NCI-H146 treated with DMSO at 0.1 percent for 48 hours (cell line): ENCODE results near the gene EYS.
"Not testable (repeated sequence)": the region's sequence is repeated elsewhere in the genome, so short reads cannot be mapped to it uniquely, and the experiment has no call there.

Experiments
- DNase-seq: peaks from one replicate; lab custom pipeline; 2025; ENCODE audit not compliant: unreplicated experiment; lab: John Stamatoyannopoulos, UW

The EYS gene

DNA sequence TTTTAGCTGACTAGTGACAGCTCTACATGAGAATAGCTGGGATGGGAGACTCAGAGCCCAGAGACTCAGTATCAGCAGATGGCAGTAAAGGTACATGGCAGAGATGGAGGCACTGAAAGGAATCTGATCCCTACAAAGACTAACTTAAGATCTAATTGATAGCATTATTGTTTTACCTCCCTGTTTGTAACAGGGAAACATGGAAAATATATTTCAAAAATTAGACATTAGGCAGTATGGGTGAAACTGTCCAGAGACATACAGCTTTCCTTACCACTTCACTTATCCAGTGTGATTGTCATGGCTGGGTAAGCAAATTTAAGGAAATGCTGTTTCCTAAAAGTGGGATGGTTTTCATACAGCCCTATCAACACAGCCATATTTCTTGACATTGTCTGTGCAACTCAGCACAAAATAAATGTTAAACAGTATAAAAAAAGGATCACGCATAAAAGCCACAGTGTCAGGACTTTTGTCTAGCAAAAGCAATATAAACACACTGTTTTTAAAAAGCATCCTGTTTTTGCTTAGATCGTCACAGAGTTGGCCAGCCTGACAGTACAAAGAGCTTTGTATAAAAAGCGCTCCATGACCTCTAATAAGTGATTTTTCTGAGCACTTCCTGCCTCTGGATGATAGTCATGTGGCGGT lies 1694.5 kb downstream of the EYS start:
- no peak for DNase-seq

DNA sequence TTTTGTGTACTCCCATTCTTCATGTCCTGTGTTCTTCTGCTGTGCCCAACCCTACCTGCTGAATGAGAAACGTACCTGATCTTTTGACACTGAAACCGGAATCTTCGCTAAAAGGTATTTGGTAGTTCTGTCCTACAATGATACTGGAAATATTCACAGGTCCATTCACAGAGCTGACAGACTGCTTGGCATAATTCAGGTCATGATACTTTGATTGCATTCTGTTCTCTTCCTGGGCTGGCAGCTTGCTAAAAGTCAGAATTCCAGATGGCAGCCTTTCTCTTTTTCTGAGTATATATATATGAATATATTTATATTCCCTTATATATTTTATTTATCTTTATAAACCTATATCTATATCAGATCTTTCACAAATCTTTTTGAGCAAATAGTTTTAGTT lies 1696.4 kb downstream of the EYS start:
- DNase-seq = no peak

DNA sequence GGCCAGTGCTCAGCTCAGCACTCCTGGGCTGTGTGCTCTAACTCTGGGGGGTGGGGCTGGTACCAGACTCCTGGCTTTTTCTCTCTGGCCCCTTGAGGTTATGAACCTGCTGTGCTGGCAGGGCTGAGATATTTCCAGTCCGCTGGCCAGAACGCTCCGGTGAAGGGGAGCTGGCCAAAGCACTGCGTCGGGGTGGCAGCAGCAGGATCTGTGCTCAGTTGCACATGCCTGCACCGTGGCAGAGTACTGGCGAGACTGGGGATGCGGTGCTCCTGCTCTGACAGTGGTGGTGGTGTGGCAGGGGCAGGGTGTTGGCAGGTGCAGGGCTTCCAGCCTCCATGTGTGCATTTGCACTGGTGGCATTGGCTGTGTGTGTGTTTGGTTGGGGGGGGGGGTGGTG lies 1697.0 kb downstream of the EYS start:
- no peak for DNase-seq

DNA sequence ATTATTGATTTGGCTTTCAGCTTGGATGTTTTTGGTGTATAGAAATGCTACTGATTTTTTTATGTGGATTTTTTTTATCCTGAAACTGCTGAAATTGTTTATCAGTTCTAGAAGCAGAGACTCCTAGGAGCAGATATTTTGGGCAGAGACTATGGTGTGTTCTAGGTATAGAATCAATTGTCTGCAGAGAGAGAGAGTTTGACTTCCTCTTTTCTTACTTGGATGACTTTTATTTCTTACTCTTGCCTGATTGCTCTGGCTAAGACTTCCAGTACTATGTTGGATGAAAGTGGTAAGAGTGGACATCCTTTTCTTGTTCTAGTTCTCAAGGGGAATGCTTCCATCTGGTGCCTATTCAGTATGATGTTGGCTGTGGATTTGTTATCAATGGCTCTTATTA lies 1700.8 kb downstream of the EYS start:
- DNase-seq = no peak

DNA sequence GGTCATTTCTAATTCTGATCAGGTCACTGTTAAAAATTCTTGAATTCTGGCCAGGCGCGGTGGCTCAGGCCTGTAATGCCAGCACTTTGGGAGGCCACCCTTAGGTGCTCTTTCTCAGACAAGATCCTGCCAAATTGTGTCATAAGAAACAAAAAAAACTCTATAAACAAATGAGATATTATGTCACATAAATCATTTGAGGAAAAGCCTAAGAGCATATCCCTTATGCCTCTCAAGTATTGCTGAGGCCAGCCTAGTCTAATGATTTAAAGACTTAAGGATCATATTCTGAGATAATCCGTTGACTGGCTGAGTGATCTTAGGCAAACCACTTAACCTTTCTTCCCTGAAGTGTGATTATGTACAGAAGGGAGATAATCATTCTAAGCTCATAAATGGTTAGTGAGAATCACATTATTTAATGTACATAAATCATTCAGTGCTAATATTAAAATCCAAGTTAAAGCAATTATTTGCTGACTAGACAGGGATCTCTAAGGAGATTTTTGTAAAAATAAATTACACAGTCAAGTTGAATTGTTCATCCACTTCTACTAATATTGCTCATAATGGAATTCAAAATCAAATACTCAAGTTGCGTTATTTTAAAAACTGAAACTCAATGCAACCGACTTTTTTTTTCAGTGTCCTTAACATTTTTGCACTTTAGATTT lies 1706.1 kb downstream of the EYS start:
- DNase-seq = no peak

DNA sequence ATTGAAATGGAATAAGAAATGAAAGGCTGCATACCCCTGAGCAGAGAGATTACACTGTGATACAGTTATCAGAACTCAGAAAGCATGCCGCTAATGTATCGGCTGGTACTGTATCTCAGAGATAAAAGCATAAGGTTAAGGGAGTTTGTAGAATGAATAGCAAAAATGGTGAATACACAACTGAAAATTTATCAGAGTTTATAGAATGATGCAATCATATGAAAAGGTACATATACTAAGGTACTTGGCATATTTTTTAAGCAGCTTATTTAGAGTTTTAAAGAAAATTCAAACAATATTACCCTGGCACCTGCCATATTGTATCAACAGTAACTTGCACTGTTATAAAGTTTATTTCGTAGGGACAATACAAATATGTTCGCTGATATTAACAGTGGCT lies 1707.4 kb downstream of the EYS start:
- DNase-seq = no peak

DNA sequence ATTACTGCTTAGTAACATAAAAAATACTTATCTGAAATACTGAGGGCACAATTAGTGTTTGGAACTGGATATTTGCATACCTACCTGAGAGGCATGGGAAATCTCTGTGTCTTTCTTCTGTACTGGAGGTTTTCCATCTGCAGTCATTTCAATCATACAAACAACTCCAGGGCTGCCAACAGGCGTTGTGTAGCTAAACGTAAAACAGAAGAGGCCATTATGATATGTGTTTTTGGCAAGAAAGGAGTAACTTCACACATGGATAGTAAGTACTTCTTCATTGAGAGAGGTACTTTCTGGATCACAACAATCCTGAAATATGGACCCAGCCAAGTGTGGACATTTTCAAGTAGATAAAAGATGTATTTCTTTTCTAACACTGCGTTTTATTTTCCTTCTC lies 1708.0 kb downstream of the EYS start:
- no peak for DNase-seq

DNA sequence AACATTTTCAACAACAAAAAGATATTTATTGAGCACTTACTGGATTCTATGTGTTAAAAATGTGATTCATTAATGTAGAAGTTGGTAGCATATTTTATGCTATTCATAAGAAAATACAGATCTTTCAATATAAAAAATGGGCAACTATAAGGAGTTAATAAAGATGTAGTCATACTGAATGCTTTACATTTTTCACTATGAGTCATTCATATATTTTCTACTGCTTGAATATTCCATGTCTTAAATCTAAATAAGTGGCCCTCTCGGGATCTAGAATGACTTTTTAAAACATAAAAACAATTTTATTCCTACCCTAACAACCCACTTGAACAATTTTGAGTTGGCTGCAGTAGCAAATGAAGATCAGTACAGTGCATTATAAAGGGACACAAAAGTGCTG lies 1709.3 kb downstream of the EYS start:
- DNase-seq = no peak

DNA sequence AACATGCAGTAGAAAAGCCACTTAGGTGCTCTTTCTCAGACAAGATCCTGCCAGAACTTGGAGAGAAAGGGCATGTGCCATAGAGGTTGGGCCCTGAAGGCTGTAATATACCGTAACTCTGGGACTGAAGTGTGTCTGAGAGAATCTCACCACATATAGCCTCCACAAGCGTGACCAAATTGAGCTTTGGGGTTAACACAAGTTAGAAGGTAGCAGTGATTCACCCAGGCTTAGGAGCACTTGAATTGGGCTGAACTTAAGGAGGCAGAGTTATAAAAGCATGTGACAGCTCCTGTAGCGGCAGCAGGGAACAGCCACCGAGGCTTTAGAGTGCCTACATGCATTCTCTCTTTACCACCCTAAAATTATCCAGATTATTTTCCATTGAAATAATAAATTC lies 1709.8 kb downstream of the EYS start:
- no peak for DNase-seq

DNA sequence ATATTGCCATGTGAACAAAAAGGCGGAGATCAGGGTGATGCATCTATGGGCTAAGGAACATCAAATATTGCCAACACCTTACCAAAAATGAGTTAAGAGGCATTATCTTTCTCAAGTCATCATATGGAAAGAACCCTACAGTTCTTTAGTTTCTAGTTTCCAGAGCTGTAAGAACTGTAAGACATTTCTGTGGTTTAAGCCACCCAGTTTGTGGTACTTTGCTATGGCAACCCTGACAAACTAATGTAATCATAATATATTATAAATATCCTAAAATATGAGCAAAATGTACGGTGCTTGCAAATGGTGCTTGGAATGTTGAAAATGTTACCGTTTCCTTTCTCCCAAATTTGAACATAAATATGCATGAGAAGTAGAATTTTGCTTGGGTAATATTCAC lies 1721.8 kb downstream of the EYS start:
- no peak for DNase-seq

DNA sequence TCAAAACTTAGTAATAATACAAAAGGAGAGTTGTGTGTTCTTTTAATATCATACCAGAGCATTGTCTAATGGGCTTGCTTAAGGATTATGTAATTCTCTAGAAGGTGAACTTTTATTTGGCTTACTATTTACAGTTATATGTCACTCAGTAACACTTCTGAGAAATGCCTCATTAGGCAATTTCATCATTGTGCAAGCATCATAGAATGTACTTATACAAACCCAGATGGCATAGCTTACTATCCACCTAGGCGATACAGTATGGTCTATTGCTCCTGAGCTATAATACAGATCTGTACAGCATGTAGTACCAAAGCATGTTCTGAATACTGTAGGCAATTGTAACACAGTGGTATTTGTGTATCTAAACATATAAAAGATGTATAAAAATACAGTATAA lies 1731.3 kb downstream of the EYS start:
- no peak for DNase-seq

DNA sequence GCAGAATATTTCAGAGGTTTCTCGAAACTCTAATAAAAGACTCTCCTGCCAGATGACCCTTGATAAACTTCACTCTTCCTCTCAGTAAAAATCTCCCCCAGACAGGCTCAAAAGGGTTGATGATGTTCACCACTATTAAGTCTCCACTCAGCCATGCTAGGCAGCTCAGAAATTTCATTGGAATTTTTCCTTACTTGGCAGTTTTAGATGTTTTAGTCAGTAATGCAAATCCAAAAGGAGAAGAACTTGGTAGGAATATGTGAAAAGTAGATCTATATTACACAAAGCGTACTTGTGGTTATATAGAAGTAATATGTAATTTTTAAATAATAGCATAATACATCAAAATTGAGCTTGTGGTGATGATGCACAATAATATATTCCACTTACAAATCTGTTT lies 1738.4 kb downstream of the EYS start:
- no peak for DNase-seq

DNA sequence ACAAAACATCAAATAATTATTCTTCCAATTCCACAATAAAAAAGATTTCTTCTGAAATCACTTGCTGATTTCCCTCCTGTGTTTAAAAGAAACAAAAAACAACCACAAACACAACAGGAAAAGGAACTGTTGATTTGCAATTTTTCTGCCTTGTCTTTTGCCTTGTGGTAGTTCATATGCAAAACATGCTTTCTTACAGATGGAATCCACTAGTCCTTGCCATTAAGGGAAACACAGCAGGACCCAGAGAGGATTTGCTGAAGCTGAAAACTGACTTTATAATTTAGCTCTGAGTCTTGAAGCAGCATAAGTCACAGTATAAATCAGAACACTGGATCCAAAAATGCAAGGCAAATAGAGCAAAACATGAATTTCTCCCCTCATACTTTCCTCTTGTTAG lies 1742.7 kb downstream of the EYS start:
- no peak for DNase-seq

DNA sequence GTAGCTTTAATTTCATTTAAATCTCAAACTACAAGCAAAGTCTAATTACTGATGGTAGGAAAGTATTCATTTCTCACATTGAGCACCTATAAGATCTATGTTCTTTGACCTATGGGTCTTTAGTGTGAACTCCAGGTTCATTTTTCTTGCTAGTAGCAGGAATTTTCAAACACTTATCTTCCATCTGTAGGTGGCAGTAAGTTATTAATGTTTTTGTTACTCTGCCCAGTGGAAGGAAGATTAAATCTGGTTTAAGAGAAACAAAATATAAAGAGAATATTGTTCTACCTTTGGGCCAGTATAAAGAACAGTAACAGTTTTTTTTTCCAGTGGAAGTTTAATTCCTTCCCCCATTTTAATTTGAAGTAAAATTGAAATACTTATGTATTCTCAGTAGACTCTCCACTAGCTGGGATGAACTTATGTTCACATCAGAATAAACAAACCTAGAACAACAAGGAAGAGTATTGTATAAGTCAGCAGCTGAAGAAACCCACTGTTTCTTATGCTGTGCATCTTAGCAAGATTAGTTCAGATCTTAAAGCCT lies 1743.2 kb downstream of the EYS start:
- DNase-seq = no peak

DNA sequence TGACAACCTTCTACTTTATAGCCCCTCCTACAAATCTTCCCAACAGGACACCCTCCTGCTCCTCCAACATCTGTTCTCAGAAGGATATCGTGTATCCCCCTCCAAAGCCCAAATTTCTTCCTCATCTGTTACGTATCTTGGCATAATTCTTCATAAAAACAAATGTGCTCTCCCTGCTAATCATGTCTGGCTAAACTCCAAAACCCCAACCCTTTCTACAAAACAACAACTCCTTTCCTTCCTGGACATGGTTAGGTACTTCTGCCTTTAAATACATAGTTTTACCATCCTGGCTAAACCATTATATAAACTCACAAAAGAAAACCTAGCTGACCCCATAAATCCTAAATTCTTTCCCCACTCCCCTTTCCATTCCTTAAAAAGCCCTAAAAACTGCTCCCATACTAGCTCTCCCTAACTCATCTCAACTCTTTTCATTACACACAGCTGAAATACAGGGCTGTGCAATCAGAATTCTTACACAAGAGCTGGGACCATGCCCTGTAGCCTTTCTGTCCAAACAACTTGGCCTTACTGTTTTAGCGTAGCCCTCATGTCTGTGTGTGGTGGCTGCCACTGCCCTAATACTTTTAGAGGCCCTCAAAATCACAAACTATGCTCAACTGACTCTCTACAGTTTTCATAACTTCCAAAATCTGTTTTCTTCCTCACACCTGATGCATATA lies 1753.5 kb downstream of the EYS start:
- DNase-seq = not testable (repeated sequence)

DNA sequence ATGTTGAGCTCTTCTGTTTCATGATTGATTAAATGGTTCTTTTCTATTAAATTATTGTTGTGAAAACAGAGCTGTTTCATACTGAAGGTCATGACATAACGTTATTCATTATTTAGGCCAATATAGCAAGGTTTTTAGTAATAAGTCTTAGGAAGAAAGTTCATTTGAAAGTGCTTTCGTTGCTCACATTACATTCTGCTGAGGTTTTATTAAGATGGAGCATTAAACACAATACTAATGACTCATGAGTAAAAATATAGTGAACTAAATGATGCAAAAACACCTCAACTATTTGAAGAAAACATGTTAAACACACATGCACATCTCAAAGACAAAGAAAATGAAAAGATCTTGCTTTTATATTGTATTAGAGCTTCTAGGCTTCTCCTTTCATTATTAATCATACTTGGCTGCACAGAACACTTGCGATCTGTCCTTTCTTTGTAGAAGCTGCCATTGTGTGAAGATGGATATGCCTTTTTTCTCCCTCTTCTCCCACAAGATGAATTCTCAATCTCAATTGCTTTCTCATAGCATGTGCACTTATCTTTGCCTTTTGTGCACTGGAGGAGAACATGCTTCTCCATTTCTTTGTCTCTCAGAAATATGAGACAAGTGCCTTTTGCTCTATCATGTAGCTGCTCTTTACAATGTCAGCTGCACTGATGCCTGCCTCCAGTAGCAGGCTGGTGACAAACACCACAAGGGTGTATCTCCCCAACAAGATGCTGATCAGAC lies 1759.1 kb downstream of the EYS start:
- no peak for DNase-seq

DNA sequence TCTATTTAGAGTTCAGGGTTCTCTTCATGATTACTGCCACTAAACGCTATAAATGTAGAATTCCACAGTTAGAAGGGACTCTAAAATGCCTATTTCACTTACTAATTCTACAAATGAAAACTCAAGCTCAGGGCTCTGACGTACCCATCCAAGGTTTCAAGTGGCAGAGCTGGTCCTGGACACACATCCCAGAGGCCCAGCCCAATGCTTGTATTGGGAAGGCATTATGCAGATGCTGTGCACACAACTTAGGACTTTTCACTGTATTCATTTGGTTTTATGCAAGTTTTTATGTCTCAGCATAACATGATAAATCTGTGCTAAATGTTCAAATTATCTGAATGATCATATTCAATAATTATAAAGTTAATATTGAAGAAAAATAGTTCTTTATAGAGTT lies 1761.0 kb downstream of the EYS start:
- no peak for DNase-seq

DNA sequence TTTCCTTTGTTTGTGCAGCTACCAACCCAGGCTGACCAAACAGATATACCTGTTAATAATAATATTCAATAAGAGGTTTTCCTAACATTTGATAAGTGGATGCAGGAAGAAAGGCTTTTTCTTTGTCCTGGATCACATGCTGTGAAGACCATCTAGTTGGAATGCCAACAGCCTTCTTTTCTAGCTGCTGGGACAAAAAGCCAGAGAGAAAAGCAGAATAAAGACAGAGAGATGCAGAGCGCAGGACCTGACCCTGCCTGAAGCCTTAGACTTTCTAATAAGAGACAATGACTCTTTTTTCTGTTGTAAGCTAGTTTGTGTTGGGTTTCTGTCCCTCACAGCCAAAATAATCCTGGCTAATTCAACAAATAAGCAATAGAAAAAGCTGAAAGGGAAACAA lies 1763.2 kb downstream of the EYS start:
- no peak for DNase-seq

DNA sequence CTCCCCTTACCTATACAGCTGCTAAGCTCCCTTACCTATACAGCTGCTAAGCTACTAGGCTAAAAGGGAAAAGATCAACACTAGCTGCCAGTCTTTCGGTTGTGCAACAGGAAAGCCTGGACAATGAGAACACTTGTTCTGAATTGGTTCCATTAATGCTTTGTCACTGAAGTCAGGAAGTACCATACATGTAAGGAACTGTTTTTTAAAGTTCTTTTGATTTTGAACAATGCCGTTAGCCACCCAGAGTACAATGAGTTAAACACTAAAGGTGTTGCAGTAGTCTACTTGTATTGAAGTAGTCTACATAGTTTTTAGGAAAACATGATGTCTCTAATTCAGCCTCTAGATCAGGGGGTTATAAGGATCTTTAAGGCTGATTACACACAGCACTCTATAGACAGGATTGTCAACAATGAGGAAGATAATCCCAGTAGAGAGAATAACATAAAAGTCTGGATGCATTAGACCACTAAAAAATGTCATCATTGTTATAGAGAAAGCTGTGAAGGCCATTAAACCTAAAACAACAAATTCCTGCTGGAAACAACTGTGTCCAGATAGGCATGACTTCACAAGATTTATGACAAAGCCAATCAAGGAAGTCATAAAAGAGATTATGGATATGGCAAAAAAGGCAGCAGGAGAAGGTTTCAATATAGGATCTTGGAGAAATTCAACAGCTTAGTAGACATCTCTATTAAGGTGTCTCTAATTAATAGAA lies 1765.1 kb downstream of the EYS start:
- DNase-seq = no peak

DNA sequence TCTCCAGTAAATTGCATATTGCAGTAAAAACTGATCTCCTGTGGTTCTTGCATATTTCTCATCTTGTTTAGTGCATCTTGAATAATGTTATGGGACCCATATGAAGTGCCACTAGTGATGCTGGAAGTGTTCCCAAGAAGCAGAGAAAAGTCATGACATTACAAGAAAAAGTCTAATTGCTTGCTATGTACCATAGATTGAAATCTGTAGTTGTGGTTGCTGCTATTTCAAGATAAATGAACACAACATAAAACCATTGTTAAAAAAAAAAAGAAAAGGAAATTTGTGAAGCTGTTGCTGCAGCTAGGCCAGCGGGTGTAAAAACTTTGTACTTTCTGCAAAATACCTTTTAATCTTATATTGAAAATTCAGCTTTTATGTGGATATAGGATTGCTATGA lies 1767.0 kb downstream of the EYS start:
- no peak for DNase-seq

DNA sequence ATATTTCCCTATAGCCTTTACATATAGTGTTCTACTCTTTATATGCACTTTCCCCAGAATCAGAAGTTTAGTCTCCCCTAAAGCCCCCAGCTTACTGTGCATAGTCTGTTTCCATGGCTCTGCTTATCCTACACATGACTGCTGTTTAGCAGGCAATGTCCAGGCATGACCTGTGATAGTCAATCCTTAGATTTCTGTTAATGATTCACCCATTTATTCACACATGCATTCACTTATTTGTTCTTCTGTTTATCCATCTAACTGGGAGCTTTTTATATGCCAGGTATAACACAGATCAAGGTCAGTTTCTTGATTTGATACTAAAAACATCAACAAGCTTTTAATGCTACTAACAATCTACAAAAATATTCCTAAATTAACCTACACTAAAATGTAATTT lies 1770.6 kb downstream of the EYS start:
- no peak for DNase-seq
